Esophagus squamous epithelium (tissue), 5 donors: ENCODE data around the gene ETV6. TPM values are rescaled to one million over a fixed set of nuclear protein-coding genes. Genes with fewer than 3 reads are reported as not detected.

Source experiments
- DNase-seq: peaks from one replicate; lab custom pipeline; 2025; lab: John Stamatoyannopoulos, UW
- H3K27ac ChIP-seq, 4 donors: fragments of 200-600 bp; sonication (generic); one replicate each; pipeline ENCODE4 v1.5.1; 2016 to 2019; ENCODE audit warnings: mild to moderate bottlenecking in 1 of 4
- H3K27me3 ChIP-seq, 4 donors: fragments of 200-600 bp; sonication (generic); 1 replicate in 3 of 4; 2 replicates in 1 of 4; pipeline versions ENCODE4 v1.5.1 to v1.6.0; 2017 to 2021; ENCODE audit warnings: antibody characterized with exemption in 1 of 4
- H3K36me3 ChIP-seq, 3 donors: fragments of 200-600 bp; sonication (generic); one replicate each; pipeline ENCODE4 v1.5.1; 2016 to 2019
- H3K4me1 ChIP-seq, 3 donors: fragments of 200-600 bp; sonication (generic); one replicate each; pipeline ENCODE4 v1.5.1; 2017 to 2019
- H3K4me3 ChIP-seq, 4 donors: fragments of 200-600 bp; sonication (generic); 1 replicate in 3 of 4; 2 replicates in 1 of 4; pipeline ENCODE4 v1.5.1; 2016 to 2019; ENCODE audit warnings: mild to moderate bottlenecking in 2 of 4, moderate library complexity in 1 of 4
- H3K9me3 ChIP-seq, 3 donors: fragments of 200-600 bp; sonication (generic); one replicate each; pipeline ENCODE4 v1.5.1; 2016 to 2019
- CTCF ChIP-seq, 6 experiments: fragments of 450-650 bp in 4 of 6; fragments of 200-600 bp in 2 of 6; sonication (generic) in 2 of 6; IDR thresholded peaks; one replicate each; pipeline ENCODE4 v1.5.1; 2016 to 2019; ENCODE audit warnings: antibody characterized with exemption in 6 of 6, mild to moderate bottlenecking in 4 of 6, moderate library complexity in 4 of 6
- POLR2A ChIP-seq, 4 donors: fragments of 450-650 bp; IDR thresholded peaks; one replicate each; pipeline ENCODE4 v1.6.1; 2017; ENCODE audit warnings: antibody characterized with exemption in 4 of 4, mild to moderate bottlenecking in 4 of 4, moderate library complexity in 3 of 4
- WGBS, 2 donors: methylation state at CpG; one replicate each; pipeline ENCODE4 v1.1.5; 2018; 5-methylcytosine and 5-hydroxymethylcytosine counted together
- intact Hi-C: fragments of 100-400 bp; cut with DNase I; formaldehyde crosslinking; loops from one replicate; pipeline ENCODE4 v1.15.0; 2022
- total RNA-seq, 4 donors: library from RNA; depleted of rRNA; stranded (reverse); fragments of >200 nt; gene quantifications; one replicate each; pipeline ENCODE4 v1.1.0, GENCODE V29; 2016
- donor health status: DM: yes; HTN: yes; CAD: no.

The ETV6 gene
- total RNA-seq, 4 donors from 2014 or later, result 11.3 to 17.3 (median 13.8) TPM

GRCh38 chr12:11765817-11766794 is 116.6 kb downstream of the ETV6 start:
- TF ChIP-seq CTCF (IDR thresholded peaks at IDR 0.05), result no peak
- no peak for TF ChIP-seq POLR2A (IDR thresholded peaks at IDR 0.05)
- DNase-seq, result no peak
- WGBS, 2 donors, result 25 to 50% methylated on average over 12 to 16 of the region's 19 CpGs

GRCh38 chr12:11767029-11767724 is 117.7 kb downstream of the ETV6 start:
- H3K4me1 ChIP-seq, result peaks cover 13 to 70% (median 16%) of the 10 kb centered on the region in 3 donors
- H3K4me3 ChIP-seq, result no peak overlapping the region
- no peak for TF ChIP-seq CTCF (IDR thresholded peaks at IDR 0.05)
- TF ChIP-seq POLR2A (IDR thresholded peaks at IDR 0.05), result no peak
- no peaks in the 10 kb centered on the region for H3K9me3 ChIP-seq
- intact Hi-C loops, result no loop called here
- 88 to 91% methylated on average over 4 of the region's 4 CpGs for WGBS, 2 donors
- H3K27me3 ChIP-seq, result no peaks in the 10 kb centered on the region
- H3K36me3 ChIP-seq, result peaks cover 0 to 8% (median 0%) of the 10 kb centered on the region in 3 donors
- no peak for DNase-seq
- peak overlapping the region; percentile 69 to 87 (median 85) for H3K27ac ChIP-seq

More at GRCh38 chr12:11765817-11766794, 116.6 kb downstream of the ETV6 start:
- Histone ChIP-seq H3K4me3 (peak overlapping the region in 1 of 4 donors; percentile 16), H3K9me3 (no peaks in the 10 kb centered on the region), H3K27me3 (no peaks in the 10 kb centered on the region), H3K4me1 (peaks cover 13 to 75% (median 16%) of the 10 kb centered on the region in 3 donors), H3K36me3 (peaks cover 0 to 8% (median 0%) of the 10 kb centered on the region in 3 donors), H3K27ac (peak overlapping the region; percentile 69 to 87 (median 85))
- intact Hi-C loops, result no loop called here

GRCh38 chr12:11767798-11768197 is 118.3 kb downstream of the ETV6 start:
- intact Hi-C loops, result no loop called here
- TF ChIP-seq CTCF (IDR thresholded peaks at IDR 0.05), result no peak
- no peak for TF ChIP-seq POLR2A (IDR thresholded peaks at IDR 0.05)
- Histone ChIP-seq H3K9me3 (no peaks in the 10 kb centered on the region), H3K27me3 (no peaks in the 10 kb centered on the region), H3K36me3 (peaks cover 0 to 8% (median 0%) of the 10 kb centered on the region in 3 donors), H3K27ac (peak overlapping the region in 3 of 4 donors; percentile 84 to 87 (median 86)), H3K4me3 (no peak overlapping the region), H3K4me1 (peaks cover 12 to 64% (median 14%) of the 10 kb centered on the region in 3 donors)
- DNase-seq, result no peak
- 65 to 73% methylated on average over 3 of the region's 3 CpGs for WGBS, 2 donors

GRCh38 chr12:11768233-11768965 is 118.9 kb downstream of the ETV6 start:
- H3K36me3 ChIP-seq, result peaks cover 0 to 8% (median 0%) of the 10 kb centered on the region in 3 donors
- H3K9me3 ChIP-seq, result no peaks in the 10 kb centered on the region
- TF ChIP-seq POLR2A (IDR thresholded peaks at IDR 0.05) (no peak), CTCF (IDR thresholded peaks at IDR 0.05) (no peak)
- DNase-seq, result no peak
- H3K27ac ChIP-seq, result peak overlapping the region in 2 of 4 donors; percentile 84 to 87
- intact Hi-C loops, result no loop called here
- 83 to 95% methylated on average over 5 of the region's 5 CpGs for WGBS, 2 donors
- no peaks in the 10 kb centered on the region for H3K27me3 ChIP-seq
- peaks cover 6 to 58% (median 14%) of the 10 kb centered on the region in 3 donors for H3K4me1 ChIP-seq
- no peak overlapping the region for H3K4me3 ChIP-seq
